ENCODE data around the gene UNCX. TPM values are rescaled to one million over a fixed set of nuclear protein-coding genes. Genes with fewer than 3 reads are reported as not detected.
"Not testable (repeated sequence)": the region's sequence is repeated elsewhere in the genome, so short reads cannot be mapped to it uniquely, and the experiment has no call there.

UNCX gene
- total and polyA plus RNA-seq, 2 experiments from 2014 or later: not detected

DNA sequence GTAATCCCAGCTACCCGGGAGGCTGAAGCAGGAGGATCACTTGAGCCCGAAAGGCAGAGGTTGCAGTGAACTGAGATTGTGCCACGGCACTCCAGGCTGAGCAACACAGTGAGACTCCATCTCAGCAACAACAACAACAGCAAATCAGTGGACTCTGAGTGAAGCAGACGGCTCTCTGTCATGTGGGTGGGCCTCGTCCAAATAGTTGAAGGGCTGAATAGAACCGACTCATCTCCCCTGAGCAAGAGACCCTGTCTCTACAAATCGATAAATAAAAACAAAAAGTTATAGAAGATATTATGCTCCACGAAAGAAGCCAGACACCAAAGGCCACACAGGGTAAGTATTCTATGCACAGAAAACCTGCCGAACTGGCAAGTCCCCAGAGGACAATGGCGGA is 45.9 kb downstream of the UNCX start:
- in situ Hi-C loops (cut with MboI): no loop called here
- Histone ChIP-seq H3K36me3 (ENCODE audit: low read depth) (no peaks in the 10 kb centered on the region), H3F3A (ENCODE audit: insufficient read depth) (no peaks in the 10 kb centered on the region), H3K9me2 (ENCODE audit: insufficient read depth) (no peaks in the 10 kb centered on the region), H3K79me2 (ENCODE audit: insufficient read depth) (no peaks in the 10 kb centered on the region), H4K20me1 (ENCODE audit: insufficient read depth) (no peaks in the 10 kb centered on the region), H3K4me2 (ENCODE audit: unreplicated experiment) (no peak overlapping the region), H3K4me1 (ENCODE audit: insufficient read depth) (no peaks in the 10 kb centered on the region), H2AFZ (no peak overlapping the region), H3K27ac (no peak overlapping the region), H3K9ac (no peak overlapping the region), H3K4me3 (no peak overlapping the region), H3K27me3 (replicated peaks; ENCODE audit: insufficient read depth) (no peaks in the 10 kb centered on the region; the same call in 1 of the 2 replicates), H3K9me3 (ENCODE audit: low read depth) (no peaks in the 10 kb centered on the region)
- WGBS, 2 experiments (ENCODE audit: low coverage in 1 of 2, low lambda C conversion rate in 2 of 2, missing lambda C conversion rate in 2 of 2): 65 to 76% methylated on average over 10 of the region's 10 CpGs
- no peak for DNase-seq
- no peak for TF ChIP-seq EZH2 (IDR thresholded peaks at IDR 0.05; ENCODE audit: insufficient read depth, poor library complexity, severe bottlenecking)
- no peak for TF ChIP-seq EZH2phosphoT487 (IDR thresholded peaks at IDR 0.05; ENCODE audit: insufficient read depth, low read depth)

GRCh38 chr7:1279041-1279440 is 46.4 kb downstream of the UNCX start:
- no peaks in the 10 kb centered on the region for H3F3A ChIP-seq (ENCODE audit: insufficient read depth)

DNA sequence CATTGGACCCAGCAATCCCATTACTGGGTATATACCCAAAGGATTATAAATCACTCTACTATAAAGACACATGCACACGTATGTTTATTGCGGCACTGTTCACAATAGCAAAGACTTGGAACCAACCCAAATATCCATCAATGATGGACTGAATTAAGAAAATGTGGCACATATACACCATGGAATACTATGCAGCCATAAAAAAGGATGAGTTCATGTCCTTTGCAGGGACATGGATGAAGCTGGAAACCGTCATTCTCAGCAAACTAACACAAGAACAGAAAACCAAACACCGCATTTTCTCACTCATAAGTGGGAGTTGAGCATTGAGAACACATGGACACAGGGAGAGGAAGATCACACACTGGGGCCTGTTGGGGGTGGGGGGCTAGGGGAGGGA is 47.2 kb downstream of the UNCX start:
- H3K27ac ChIP-seq; H3K9ac ChIP-seq; H3K9me3 ChIP-seq (ENCODE audit: low read depth); H3F3A ChIP-seq (ENCODE audit: insufficient read depth); H3K27me3 ChIP-seq (replicated peaks; ENCODE audit: insufficient read depth); H2AFZ ChIP-seq; H3K4me2 ChIP-seq (ENCODE audit: unreplicated experiment); DNase-seq; H3K36me3 ChIP-seq (ENCODE audit: low read depth); H3K4me3 ChIP-seq; H3K9me2 ChIP-seq (ENCODE audit: insufficient read depth); H3K4me1 ChIP-seq (ENCODE audit: insufficient read depth); in situ Hi-C loops (cut with MboI); H4K20me1 ChIP-seq (ENCODE audit: insufficient read depth); H3K79me2 ChIP-seq (ENCODE audit: insufficient read depth): not testable (repeated sequence)
- 31 to 33% methylated on average over 4 of the region's 4 CpGs for WGBS, 2 experiments (ENCODE audit: low coverage in 1 of 2, low lambda C conversion rate in 2 of 2, missing lambda C conversion rate in 2 of 2)

More at GRCh38 chr7:1279041-1279440, 46.4 kb downstream of the UNCX start:
- in situ Hi-C loops (cut with MboI): no loop called here
- Histone ChIP-seq H3K79me2 (ENCODE audit: insufficient read depth) (no peaks in the 10 kb centered on the region), H2AFZ (no peak overlapping the region), H4K20me1 (ENCODE audit: insufficient read depth) (no peaks in the 10 kb centered on the region), H3K36me3 (ENCODE audit: low read depth) (no peaks in the 10 kb centered on the region), H3K9ac (no peak overlapping the region), H3K4me2 (ENCODE audit: unreplicated experiment) (no peak overlapping the region), H3K4me3 (no peak overlapping the region), H3K27me3 (replicated peaks; ENCODE audit: insufficient read depth) (no peaks in the 10 kb centered on the region; the same call in 1 of the 2 replicates), H3K9me3 (ENCODE audit: low read depth) (no peaks in the 10 kb centered on the region), H3K27ac (no peak overlapping the region), H3K4me1 (ENCODE audit: insufficient read depth) (no peaks in the 10 kb centered on the region), H3K9me2 (ENCODE audit: insufficient read depth) (no peaks in the 10 kb centered on the region)
- no peak for TF ChIP-seq EZH2phosphoT487 (IDR thresholded peaks at IDR 0.05; ENCODE audit: insufficient read depth, low read depth)
- TF ChIP-seq EZH2 (IDR thresholded peaks at IDR 0.05; ENCODE audit: insufficient read depth, poor library complexity, severe bottlenecking): no peak
- no peak for DNase-seq
- 73 to 76% methylated on average over 16 of the region's 16 CpGs for WGBS, 2 experiments (ENCODE audit: low coverage in 1 of 2, low lambda C conversion rate in 2 of 2, missing lambda C conversion rate in 2 of 2)

DNA sequence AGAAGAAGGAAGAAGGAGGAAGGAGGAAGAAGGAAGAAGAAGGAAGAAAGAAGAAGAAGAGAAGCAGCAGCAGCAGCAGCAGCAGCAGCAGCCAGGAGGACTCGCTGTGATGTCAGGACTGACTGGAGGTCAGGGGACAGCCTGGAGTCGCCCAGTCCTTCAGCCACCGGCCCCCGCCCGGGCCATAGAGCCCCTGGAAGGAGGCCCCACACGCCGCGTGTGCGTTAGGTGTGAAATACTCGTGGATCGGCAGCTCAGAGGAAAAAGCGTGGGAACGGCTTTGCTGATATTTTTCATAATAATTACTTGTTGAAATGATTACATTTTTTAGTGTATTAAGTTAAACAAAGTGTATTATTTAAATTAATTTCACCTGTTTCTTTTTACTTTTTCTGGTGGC is 48.4 kb downstream of the UNCX start:
- in situ Hi-C loops (cut with MboI): no loop called here
- Histone ChIP-seq H3K79me2 (ENCODE audit: insufficient read depth) (no peaks in the 10 kb centered on the region), H2AFZ (no peak overlapping the region), H3K4me2 (ENCODE audit: unreplicated experiment) (no peak overlapping the region), H3K9me3 (ENCODE audit: low read depth) (no peaks in the 10 kb centered on the region), H4K20me1 (ENCODE audit: insufficient read depth) (no peaks in the 10 kb centered on the region), H3K27ac (no peak overlapping the region), H3K27me3 (replicated peaks; ENCODE audit: insufficient read depth) (no peaks in the 10 kb centered on the region; the same call in 1 of the 2 replicates), H3K9me2 (ENCODE audit: insufficient read depth) (no peaks in the 10 kb centered on the region), H3F3A (ENCODE audit: insufficient read depth) (no peaks in the 10 kb centered on the region), H3K36me3 (ENCODE audit: low read depth) (no peaks in the 10 kb centered on the region), H3K9ac (no peak overlapping the region), H3K4me3 (no peak overlapping the region), H3K4me1 (ENCODE audit: insufficient read depth) (no peaks in the 10 kb centered on the region)
- no peak for DNase-seq
- WGBS, 2 experiments (ENCODE audit: low coverage in 1 of 2, low lambda C conversion rate in 2 of 2, missing lambda C conversion rate in 2 of 2): 40 to 59% methylated on average over 12 to 13 of the region's 13 CpGs
- TF ChIP-seq EZH2 (IDR thresholded peaks at IDR 0.05; ENCODE audit: insufficient read depth, poor library complexity, severe bottlenecking) (no peak), EZH2phosphoT487 (IDR thresholded peaks at IDR 0.05; ENCODE audit: insufficient read depth, low read depth) (no peak)

DNA sequence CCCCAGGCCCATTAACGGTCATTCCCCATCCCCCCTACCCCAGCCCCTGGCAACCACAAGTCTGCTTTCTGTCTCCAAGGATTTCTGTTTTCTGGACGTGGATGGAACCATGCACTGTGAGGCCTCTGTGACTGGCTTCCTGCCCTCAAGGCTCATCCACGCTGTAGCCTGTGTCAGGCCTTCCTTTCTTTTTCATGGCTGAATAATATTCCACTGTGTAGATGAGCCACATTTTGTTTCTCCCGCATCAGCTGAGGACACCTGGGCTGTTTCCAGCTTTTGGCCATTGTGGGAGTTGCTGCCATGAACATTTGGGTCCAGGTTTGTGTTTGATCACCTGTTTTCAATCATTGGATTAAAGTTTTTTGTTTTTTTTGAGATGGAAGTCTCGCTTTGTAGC is 50.0 kb downstream of the UNCX start:
- Histone ChIP-seq H3K36me3 (ENCODE audit: low read depth) (no peaks in the 10 kb centered on the region), H3F3A (ENCODE audit: insufficient read depth) (no peaks in the 10 kb centered on the region), H3K4me3 (no peak overlapping the region), H3K79me2 (ENCODE audit: insufficient read depth) (no peaks in the 10 kb centered on the region), H3K27me3 (replicated peaks; ENCODE audit: insufficient read depth) (peaks cover 3% of the 10 kb centered on the region), H2AFZ (no peak overlapping the region), H3K9me3 (ENCODE audit: low read depth) (no peaks in the 10 kb centered on the region), H3K4me1 (ENCODE audit: insufficient read depth) (no peaks in the 10 kb centered on the region), H3K27ac (no peak overlapping the region), H3K9me2 (ENCODE audit: insufficient read depth) (no peaks in the 10 kb centered on the region), H3K4me2 (ENCODE audit: unreplicated experiment) (no peak overlapping the region), H4K20me1 (ENCODE audit: insufficient read depth) (no peaks in the 10 kb centered on the region), H3K9ac (no peak overlapping the region)
- WGBS, 2 experiments (ENCODE audit: low coverage in 1 of 2, low lambda C conversion rate in 2 of 2, missing lambda C conversion rate in 2 of 2): 46 to 52% methylated on average over 5 of the region's 5 CpGs
- in situ Hi-C loops (cut with MboI): no loop called here
- DNase-seq: no peak
- TF ChIP-seq EZH2phosphoT487 (IDR thresholded peaks at IDR 0.05; ENCODE audit: insufficient read depth, low read depth) (no peak), EZH2 (IDR thresholded peaks at IDR 0.05; ENCODE audit: insufficient read depth, poor library complexity, severe bottlenecking) (no peak)

All from GM23248 (cell line).